ENCODE results near the gene GNAO1.

GNAO1 gene

GRCh38 chr16:56356276-56357240 lies 165.3 kb downstream of the GNAO1 start (continued):
- TF ChIP-seq ZNF324 (tag by site-specific recombination; IDR thresholded peaks at IDR 0.05) (no peak), ZNF211 (tag by site-specific recombination; IDR thresholded peaks at IDR 0.05; ENCODE audit: low read depth) (no peak), ZSCAN16 (tag by site-specific recombination; IDR thresholded peaks at IDR 0.05) (no peak), SALL2 (tag by site-specific recombination; IDR thresholded peaks at IDR 0.05; ENCODE audit: borderline replicate concordance) (no peak), ZFHX2 (tag by site-specific recombination; conservative IDR thresholded peaks at IDR 0.05) (no peak), BCL11A (tag by site-specific recombination; IDR thresholded peaks at IDR 0.05; ENCODE audit: low read depth) (0 out of 2 replicates have a peak, but pooled peaks have one; percentile 38), ZFP3 (tag by site-specific recombination; IDR thresholded peaks at IDR 0.05; ENCODE audit: low read depth) (no peak), PATZ1 (tag by site-specific recombination; IDR thresholded peaks at IDR 0.05) (peak; percentile 79), ZNF157 (tag by site-specific recombination; IDR thresholded peaks at IDR 0.05) (no peak), REPIN1 (tag by site-specific recombination; IDR thresholded peaks at IDR 0.05; ENCODE audit: low read depth) (no peak), ZNF501 (tag by site-specific recombination; IDR thresholded peaks at IDR 0.05) (no peak), ZNF404 (tag by site-specific recombination; IDR thresholded peaks at IDR 0.05) (no peak), ZNF362 (tag by site-specific recombination; IDR thresholded peaks at IDR 0.05) (peak; percentile 86; the same call in 1 of the 2 replicates), MEIS1 (CRISPR knock-in tag; IDR thresholded peaks at IDR 0.05; ENCODE audit: borderline replicate concordance) (no peak), ZNF121 (tag by site-specific recombination; IDR thresholded peaks at IDR 0.05) (no peak), ZNF837 (tag by site-specific recombination; IDR thresholded peaks at IDR 0.05) (no peak), BCL6B (tag by site-specific recombination; IDR thresholded peaks at IDR 0.05) (no peak), KLF9 (tag by site-specific recombination; IDR thresholded peaks at IDR 0.05; ENCODE audit: low read depth) (peak; percentile 68; the same call in 1 of the 2 replicates), ZNF704 (tag by site-specific recombination; IDR thresholded peaks at IDR 0.05) (no peak), ZNF214 (tag by site-specific recombination; IDR thresholded peaks at IDR 0.05; ENCODE audit: borderline replicate concordance) (no peak), ZNF610 (tag by site-specific recombination; IDR thresholded peaks at IDR 0.05; ENCODE audit: borderline replicate concordance) (no peak), ZNF529 (tag by site-specific recombination; IDR thresholded peaks at IDR 0.05; ENCODE audit: insufficient replicate concordance) (no peak), ZBTB6 (tag by site-specific recombination; IDR thresholded peaks at IDR 0.05) (no peak), ZNF23 (tag by site-specific recombination; IDR thresholded peaks at IDR 0.05; ENCODE audit: borderline replicate concordance) (no peak), ZFP69B (tag by site-specific recombination; IDR thresholded peaks at IDR 0.05) (0 out of 2 replicates have a peak, but pooled peaks have one; percentile 17), ZNF555 (tag by site-specific recombination; conservative IDR thresholded peaks at IDR 0.05) (no peak), GLI4 (tag by site-specific recombination; IDR thresholded peaks at IDR 0.05) (no peak), ZNF239 (tag by site-specific recombination; IDR thresholded peaks at IDR 0.05) (no peak), ZFP41 (tag by site-specific recombination; IDR thresholded peaks at IDR 0.05; ENCODE audit: borderline replicate concordance) (no peak), ZNF777 (tag by site-specific recombination; IDR thresholded peaks at IDR 0.05; ENCODE audit: borderline replicate concordance) (no peak), ZNF2 (tag by site-specific recombination; IDR thresholded peaks at IDR 0.05) (peak; percentile 80), ZNF510 (tag by site-specific recombination; IDR thresholded peaks at IDR 0.05; ENCODE audit: insufficient replicate concordance) (no peak), ZIC2 (tag by site-specific recombination; IDR thresholded peaks at IDR 0.05) (no peak)

All from HEK293 (cell line).